Measurements from ENCODE around the gene PTH. TPM values are rescaled to one million over a fixed set of nuclear protein-coding genes. Genes with fewer than 3 reads are reported as not detected.
A peak's percentile ranks its signal among the peaks of the same experiment; 100 is the strongest.

The PTH gene
- total and polyA plus RNA-seq, 2 of the 8 experiments (the other 6 are each of a cell fraction or from before 2014, with no cell fraction given) = not detected

- no peak overlapping the region for H2AK5ac ChIP-seq (ENCODE audit: low read depth, low read length)
- peak in 1 of 2 experiments; percentile 84 for DNase-seq (ENCODE audit: low read depth in 1 of 2, low spot score in 2 of 2)
- 6% methylated on average over 16 of the region's 18 CpGs; no CpG with 5 or more reads in 1 of the 2 experiments for WGBS, 2 experiments (ENCODE audit: extremely low coverage in 1 of 2, insufficient coverage in 1 of 2, insufficient read length in 1 of 2, insufficient replicate concordance in 2 of 2, low coverage in 1 of 2, low lambda C conversion rate in 2 of 2, missing lambda C conversion rate in 1 of 2)
- no peak overlapping the region for H4K5ac ChIP-seq (ENCODE audit: insufficient read length, low read depth, low read length)
- no peak overlapping the region for H3K4ac ChIP-seq (replicated peaks; ENCODE audit: insufficient read length, low read depth, low read length)
- peaks cover 0 to 38% of the 10 kb centered on the region in 2 experiments; a peak in 2 of 4 replicates for H3K79me2 ChIP-seq (ENCODE audit: control insufficient read depth in 1 of 2, insufficient read depth in 2 of 2, low read length in 2 of 2)
- H3K23ac ChIP-seq (ENCODE audit: insufficient read length) = no peak overlapping the region
- H3K14ac ChIP-seq (ENCODE audit: insufficient read length) = no peak overlapping the region
- peak overlapping the region; percentile 71 to 83 for H3K4me2 ChIP-seq (ENCODE audit: insufficient read depth in 1 of 2, low read depth in 2 of 2, low read length in 2 of 2)
- CTCF ChIA-PET (ENCODE audit: partially characterized antibody) = interaction anchor here (0.7 to 1.5 kb wide), 2 partner anchors 104 to 108 kb away, joined by 3 to 4 read pairs; no protein-coding TSS in a partner anchor
- peak overlapping the region; percentile 81; the same call in 1 of the 2 replicates for H2AFZ ChIP-seq (ENCODE audit: low read length)
- no peaks in the 10 kb centered on the region; a peak in 1 of 7 replicates for H3K4me1 ChIP-seq (replicated peaks in 1 of 4; ENCODE audit: control insufficient read depth in 3 of 4, insufficient read depth in 4 of 4, low read length in 3 of 4)
- no peak overlapping the region for H2BK12ac ChIP-seq (ENCODE audit: low read depth, low read length)
- no peak overlapping the region for H2BK20ac ChIP-seq (ENCODE audit: low read length)
- no peaks in the 10 kb centered on the region for H3K27me3 ChIP-seq (replicated peaks in 1 of 4; ENCODE audit: control insufficient read depth in 3 of 4, extremely low read depth in 1 of 4, insufficient read depth in 3 of 4, low read length in 3 of 4)
- peaks cover 5% of the 10 kb centered on the region; the same call in 1 of the 2 replicates for H3K23me2 ChIP-seq (ENCODE audit: low read depth, low read length)
- peak overlapping the region; percentile 94; the same call in 1 of the 2 replicates for H4K8ac ChIP-seq (ENCODE audit: extremely low read depth, insufficient read depth, low read length)
- no peaks in the 10 kb centered on the region for H3K79me1 ChIP-seq (ENCODE audit: low read depth, low read length)
- H4K20me1 ChIP-seq (replicated peaks in 1 of 2; ENCODE audit: control insufficient read depth in 1 of 2, insufficient read depth in 2 of 2, low read length in 2 of 2) = no peaks in the 10 kb centered on the region
- FAIRE-seq = no peak
- H3K56ac ChIP-seq (replicated peaks; ENCODE audit: insufficient read length, low read depth, low read length) = no peak overlapping the region
- POLR2A ChIA-PET (ENCODE audit: partially characterized antibody) = interaction anchor here (1.0 kb wide), 1 partner anchor 10 kb away, joined by 3 read pairs; no protein-coding TSS in a partner anchor
- TF ChIP-seq, protein P1, sequence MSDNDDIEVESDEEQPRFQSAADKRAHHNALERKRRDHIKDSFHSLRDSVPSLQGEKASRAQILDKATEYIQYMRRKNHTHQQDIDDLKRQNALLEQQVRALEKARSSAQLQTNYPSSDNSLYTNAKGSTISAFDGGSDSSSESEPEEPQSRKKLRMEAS (IDR thresholded peaks at IDR 0.05) = 0 out of 2 replicates have a peak, but pooled peaks have one; percentile 1
- peak in 1 of 2 experiments; percentile 68; a peak in 2 of 4 replicates for TF ChIP-seq SIN3A (conservative IDR thresholded peaks at IDR 0.05 in 1 of 2, IDR thresholded peaks at IDR 0.05 in 1 of 2; ENCODE audit: low read depth in 1 of 2, low read length in 2 of 2)
- no peak for TF ChIP-seq KDM4A (IDR thresholded peaks at IDR 0.05; ENCODE audit: low read depth, low read length, severe bottlenecking)
- no peak overlapping the region for H4K91ac ChIP-seq (replicated peaks; ENCODE audit: insufficient read length, low read length)
- H2BK15ac ChIP-seq (ENCODE audit: low read length) = no peak overlapping the region
- H3K9me3 ChIP-seq (ENCODE audit: insufficient read depth in 2 of 2, low read depth in 1 of 2, low read length in 1 of 2) = no peaks in the 10 kb centered on the region
- H3K27ac ChIP-seq (ENCODE audit: low read depth, low read length) = no peak overlapping the region
- H2BK120ac ChIP-seq (replicated peaks; ENCODE audit: low read depth, low read length) = no peak overlapping the region
- H3K9ac ChIP-seq (replicated peaks in 1 of 4; ENCODE audit: extremely low read depth in 1 of 4, low read depth in 3 of 4, low read length in 3 of 4) = peak overlapping the region in 3 of 4 experiments; percentile 58 to 77 (median 75); a peak in 3 of 7 replicates
- 0 out of 2 replicates have a peak overlapping the region, but pooled peaks have one; percentile 3 for H2BK5ac ChIP-seq (ENCODE audit: low read depth, low read length)
- H3K18ac ChIP-seq (ENCODE audit: extremely low read depth, low read length) = no peak overlapping the region
- peak overlapping the region; percentile 83 to 91 (median 90) for H3K4me3 ChIP-seq (ENCODE audit: extremely low read depth in 1 of 4, insufficient read depth in 2 of 4, low read depth in 3 of 4, low read length in 4 of 4)
- H3K36me3 ChIP-seq (ENCODE audit: control insufficient read depth in 2 of 4, insufficient read depth in 4 of 4, low read length in 3 of 4) = no peaks in the 10 kb centered on the region
Measured at GRCh38 chr11:13462311-13462900, 33.4 kb downstream of the PTH start.

All from H1 (cell line).